NCI-H345 treated with DMSO at 0.1 percent for 48 hours (cell line): Measurements from ENCODE around the gene HABP2.

ENCODE experiments used
- DNase-seq: peaks from one replicate; lab custom pipeline; 2025; ENCODE audit not compliant: unreplicated experiment; lab: John Stamatoyannopoulos, UW

Gene HABP2

GRCh38 chr10:113600569-113600968 lies 47.7 kb downstream of the HABP2 start:
- DNase-seq, result no peak

DNA sequence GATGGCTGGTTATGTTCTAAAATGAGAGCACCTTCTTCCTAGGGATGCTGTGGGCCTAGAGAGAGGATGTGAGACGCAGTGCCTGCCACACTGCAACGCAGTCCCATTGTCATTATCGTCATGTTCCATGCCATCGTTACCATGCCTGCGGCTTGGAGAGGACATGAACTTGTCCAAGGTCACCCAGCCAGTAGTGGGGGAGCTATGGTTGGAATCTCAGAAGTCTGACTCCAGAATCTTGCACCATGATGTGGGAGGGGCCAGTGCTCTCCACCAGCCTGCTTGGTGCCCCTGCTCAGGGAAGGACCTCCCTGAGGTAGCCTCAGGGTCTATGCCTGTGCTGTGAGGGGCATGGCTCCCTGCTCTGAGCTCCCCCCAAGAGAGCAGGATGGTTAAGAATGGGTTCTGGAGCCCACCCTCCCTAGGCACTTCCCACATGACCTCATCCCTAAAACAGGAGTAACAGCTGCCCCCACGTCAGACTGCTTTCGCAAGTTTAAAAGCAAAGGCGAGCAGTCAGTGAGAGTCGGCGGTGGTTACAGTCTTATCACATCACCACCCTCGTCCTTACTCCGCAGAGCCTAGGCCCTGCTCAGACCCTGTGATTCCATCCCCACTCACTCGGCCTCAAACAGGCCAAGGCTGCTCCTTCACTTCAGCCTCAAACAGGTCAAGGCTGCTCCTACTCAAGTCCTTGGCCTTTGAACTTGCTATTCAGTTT lies 50.4 kb downstream of the HABP2 start:
- no peak for DNase-seq

DNA sequence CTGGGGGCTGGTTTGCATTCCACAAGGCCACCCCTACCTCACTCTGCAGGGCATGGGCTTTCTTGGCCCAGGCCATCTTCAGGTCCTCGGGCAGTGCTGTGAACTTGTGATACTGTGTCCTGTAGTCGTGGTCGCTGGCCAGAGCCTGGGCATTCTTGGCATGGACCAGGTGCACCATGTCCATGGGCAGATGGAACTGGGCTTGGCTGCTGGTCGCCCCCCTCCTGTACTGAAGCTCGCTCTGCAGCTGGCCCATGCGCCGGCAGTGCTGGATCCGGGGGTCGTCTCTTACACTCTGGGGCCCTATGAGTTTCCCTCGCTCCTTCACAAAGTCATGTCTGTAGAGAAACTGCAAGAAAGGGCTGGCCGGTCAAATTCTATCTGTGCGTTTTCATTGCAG lies 51.7 kb downstream of the HABP2 start:
- no peak for DNase-seq

DNA sequence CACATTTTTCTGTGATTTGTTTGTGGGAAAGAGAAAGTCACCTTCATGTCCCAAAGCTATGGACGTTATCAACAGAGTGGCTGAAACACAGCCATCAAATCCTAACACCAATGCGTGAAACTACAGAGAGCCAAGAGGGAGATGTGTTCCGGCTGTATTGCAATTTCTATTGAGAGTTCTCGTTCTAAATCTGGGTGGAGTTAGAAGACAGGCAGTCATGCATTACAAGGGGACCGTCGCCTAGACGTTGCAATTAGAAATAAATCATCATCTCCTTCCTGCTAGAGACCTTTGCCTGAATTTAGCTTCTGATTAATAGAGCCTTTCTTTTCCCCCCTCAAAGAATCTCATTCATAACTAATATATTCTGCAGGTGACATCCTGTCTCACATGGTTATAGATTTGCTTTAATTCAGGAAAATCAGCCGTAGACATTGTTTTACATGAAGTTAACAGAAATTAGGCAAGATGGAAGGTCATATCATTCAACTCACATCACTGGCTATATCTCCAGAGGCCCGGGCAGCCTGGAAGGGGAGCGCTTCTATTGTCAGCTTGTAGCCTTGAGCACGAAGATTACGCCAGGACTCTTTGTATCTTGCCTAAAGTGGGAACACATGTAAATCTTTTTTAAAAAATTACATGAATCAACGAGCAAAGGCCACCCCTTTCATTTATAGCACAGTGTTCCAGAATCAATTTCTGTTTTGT lies 52.6 kb downstream of the HABP2 start:
- DNase-seq, result no peak

DNA sequence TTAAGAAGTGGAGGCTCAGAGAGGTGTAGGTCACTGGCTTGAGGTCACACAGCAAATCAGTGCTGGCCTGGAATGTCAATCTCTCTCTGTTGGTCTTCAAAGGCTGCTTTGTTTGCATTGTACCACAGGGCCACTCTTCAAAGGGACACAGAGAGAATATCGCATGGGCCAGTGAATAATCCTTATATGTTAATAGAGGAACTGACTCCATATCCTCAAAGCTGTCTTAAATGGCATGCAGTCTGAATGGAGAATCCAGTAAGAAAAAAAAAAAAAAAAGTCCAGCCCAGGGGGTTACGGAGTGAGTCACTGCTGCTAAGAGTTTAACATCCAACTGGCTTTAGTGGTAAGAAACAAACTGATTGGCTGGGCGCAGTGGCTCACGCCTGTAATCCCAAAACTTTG lies 56.9 kb downstream of the HABP2 start:
- DNase-seq, result no peak

- no peak for DNase-seq
Observed at GRCh38 chr10:113610631-113611601, 58.1 kb downstream of the HABP2 start.

DNA sequence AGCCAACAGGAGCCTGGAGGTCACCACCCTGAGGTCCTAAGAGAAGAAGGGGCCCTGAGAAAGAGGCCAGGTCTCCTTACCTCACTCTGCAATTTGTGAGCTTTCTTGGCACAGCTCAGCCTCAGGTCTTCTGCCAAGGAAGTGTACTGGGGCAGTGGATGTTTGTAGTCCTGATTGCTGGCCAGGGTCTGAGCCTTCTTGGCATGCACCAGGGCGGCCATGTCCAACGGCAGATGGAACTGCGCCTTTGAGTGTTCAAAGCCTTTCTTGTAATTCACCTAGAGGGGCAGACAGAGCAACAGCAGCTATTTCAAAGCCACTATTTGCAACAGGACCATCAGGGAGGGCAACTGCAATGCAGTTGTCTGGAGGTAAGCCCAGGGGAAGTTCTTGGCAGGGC lies 59.3 kb downstream of the HABP2 start:
- no peak for DNase-seq

- DNase-seq, result no peak
Observed at GRCh38 chr10:113613427-113613826, 60.6 kb downstream of the HABP2 start.

DNA sequence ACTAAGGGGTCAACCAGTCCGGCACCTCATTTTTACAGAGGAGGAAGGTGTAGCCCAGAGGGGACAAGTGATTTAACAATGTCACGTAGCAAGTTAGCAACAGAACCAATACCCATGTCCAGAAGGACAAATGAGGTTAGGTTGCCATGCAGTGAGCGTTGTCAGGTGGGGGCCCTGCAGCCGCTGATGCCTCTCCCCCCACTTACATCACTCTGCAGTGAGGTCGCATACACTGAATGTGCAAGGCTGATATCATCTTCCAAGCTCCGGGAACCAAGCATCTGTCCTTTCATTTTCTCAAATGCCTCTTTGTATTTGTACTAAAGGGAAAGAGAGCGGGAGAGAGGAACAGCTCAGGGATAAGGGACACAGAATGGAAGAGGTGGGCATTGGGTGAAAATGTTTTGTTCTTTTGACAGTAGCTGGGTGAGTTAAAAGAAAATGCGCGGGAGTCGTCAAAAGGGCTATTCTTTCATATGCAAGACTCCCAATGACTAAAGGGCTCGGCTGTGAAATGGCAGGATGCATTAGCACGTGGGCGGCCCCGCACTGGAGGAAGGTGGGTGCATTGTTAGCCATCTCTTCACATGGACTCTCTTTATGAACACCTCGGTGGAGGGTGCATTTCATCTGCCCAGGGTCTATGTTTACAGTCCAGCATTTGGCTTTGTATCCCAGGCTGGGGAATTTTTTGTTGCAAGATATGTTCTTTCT lies 61.3 kb downstream of the HABP2 start:
- DNase-seq, result no peak

GRCh38 chr10:113616244-113617074 lies 63.6 kb downstream of the HABP2 start:
- DNase-seq, result no peak

DNA sequence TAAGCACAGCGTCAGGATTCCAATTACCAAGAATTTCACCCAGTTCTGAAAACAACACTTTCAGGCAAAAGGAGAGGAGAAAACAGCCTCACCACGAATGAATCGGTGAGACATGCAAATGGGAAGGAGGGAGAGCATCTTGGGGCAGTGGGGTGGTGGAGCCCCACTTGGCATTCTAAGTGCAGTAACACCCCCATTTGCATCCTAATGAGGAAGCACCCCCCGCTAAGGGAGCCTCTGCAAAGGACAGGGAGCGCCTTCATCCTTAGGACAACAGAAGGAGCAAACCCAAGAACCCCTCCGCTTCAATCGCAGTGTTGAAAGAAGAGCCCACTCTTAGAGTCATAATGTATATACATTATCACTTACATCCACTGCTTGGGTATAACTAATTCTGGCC lies 64.2 kb downstream of the HABP2 start:
- DNase-seq, result no peak

- DNase-seq, result no peak
Observed at GRCh38 chr10:113618338-113618737, 65.5 kb downstream of the HABP2 start.

DNA sequence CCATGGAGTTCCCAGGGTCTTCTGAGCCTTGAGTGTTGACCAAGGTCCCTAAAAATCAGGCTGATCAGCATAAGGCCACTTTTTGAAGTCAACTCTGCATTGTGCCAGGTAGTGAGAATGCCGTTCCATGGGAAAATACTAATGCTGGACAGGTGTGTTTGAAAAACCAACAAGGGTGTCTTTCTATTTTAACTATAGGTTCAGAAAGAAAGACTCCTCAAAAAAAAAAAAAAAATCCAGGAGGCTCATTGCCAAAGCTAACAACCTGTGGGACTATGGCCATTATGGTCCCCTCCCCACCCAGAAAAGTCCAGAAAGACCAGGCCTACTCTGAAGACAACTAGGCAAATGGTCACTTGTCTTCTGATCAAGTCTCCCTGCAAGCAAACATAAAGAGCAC lies 66.5 kb downstream of the HABP2 start:
- no peak for DNase-seq

- DNase-seq, result no peak
Observed at GRCh38 chr10:113620511-113620910, 67.7 kb downstream of the HABP2 start.

- DNase-seq, result no peak
Observed at GRCh38 chr10:113620936-113621335, 68.1 kb downstream of the HABP2 start.

DNA sequence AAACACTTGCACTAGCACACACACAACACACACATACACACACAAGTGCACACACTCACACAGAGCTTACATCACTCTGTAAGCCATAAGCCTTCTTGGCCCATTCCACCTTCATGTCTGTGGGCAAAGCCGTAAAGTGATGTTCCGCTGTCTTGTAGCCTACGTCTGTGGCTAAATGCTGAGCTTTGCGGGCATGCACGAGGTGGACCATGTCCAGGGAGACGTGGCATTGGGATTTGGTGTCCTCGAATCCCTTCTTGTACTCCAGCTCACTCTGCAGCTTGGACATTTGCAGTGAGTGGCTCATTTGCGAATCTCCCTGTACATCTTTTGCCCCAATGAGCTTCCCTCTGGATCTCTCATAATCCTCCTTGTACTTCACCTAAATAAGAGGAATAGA lies 68.9 kb downstream of the HABP2 start:
- DNase-seq, result no peak

- no peak for DNase-seq
Observed at GRCh38 chr10:113622831-113623230, 70.0 kb downstream of the HABP2 start.

DNA sequence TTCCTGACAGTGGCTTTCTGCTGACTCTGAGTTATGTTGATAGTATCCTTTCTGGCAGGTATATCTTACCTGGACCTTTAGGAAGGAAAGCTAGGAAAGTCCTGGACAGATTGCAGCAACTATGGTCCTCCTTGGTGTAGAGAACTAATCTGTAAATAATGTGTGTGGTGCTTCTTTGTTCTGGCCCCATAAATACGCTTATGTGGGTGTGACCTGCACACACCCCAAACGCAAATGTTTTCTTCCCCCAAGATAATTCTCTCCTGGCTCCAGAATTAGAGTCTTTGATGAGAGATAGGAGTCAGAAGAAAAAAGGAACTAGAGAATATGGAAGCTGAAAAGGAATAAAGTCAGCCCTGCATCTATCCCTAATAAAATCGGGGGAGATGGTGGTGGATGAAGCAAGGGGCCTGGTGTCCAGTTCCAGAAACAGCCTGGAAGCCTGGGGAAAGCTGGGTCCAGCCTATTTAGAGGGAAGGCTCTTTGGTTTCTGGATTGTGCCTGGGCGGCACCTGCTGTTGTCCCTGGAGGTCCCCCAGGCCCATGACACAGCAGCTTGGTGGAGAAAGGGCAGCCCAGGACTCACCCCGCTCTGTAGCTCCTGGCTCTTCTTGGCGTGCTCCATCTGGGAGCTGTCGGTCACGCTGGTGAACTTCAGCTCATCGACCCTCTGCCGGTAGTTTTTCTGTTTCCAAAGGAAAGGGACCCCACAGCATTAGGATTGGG lies 72.8 kb downstream of the HABP2 start:
- DNase-seq, result no peak

DNA sequence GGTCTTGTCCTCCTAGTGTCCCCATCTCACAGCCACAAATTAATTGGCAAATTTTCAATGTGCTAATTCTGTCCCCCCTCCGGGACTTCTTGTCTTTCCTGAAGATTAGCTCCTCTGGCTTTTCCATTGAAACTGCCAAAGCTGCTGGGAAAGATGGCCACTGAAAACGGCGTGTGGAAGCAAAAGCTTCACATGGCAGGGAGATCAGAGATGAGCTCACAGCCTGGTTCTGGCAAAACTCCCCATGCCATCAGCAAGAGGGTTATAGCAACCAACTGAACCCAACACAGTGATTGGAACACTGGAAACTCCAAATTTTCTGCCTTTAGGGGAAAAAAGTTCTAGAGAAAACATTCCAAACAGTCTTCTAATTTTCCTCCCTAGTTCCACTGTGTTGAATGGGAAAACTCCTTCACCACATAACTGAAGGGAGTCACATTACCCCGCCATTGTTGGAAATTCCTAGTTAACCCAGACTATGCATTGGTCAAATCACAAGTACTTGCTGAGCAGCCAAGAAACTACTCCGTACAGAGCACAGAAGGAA lies 74.0 kb downstream of the HABP2 start:
- DNase-seq, result no peak
